Measurements from ENCODE around the gene SF3A1.

Gene SF3A1

GRCh38 chr22:30297991-30298701 lies 58.5 kb downstream of the SF3A1 start:
- TF ChIP-seq ZFX (IDR thresholded peaks at IDR 0.05; ENCODE audit: borderline replicate concordance), result no peak
- TF ChIP-seq CTCF (IDR thresholded peaks at IDR 0.05), result peak; percentile 68
- H3K27ac ChIP-seq, result peak overlapping the region; percentile 77

GRCh38 chr22:30297276-30297990 lies 59.3 kb downstream of the SF3A1 start:
- peak overlapping the region; percentile 77 for H3K27ac ChIP-seq
- TF ChIP-seq ZFX (IDR thresholded peaks at IDR 0.05; ENCODE audit: borderline replicate concordance) (no peak), CTCF (IDR thresholded peaks at IDR 0.05) (no peak)

GRCh38 chr22:30296833-30297232 lies 59.9 kb downstream of the SF3A1 start:
- TF ChIP-seq ZFX (IDR thresholded peaks at IDR 0.05; ENCODE audit: borderline replicate concordance) (no peak), CTCF (IDR thresholded peaks at IDR 0.05) (no peak)
- H3K27ac ChIP-seq, result no peak overlapping the region

GRCh38 chr22:30296324-30296723 lies 60.4 kb downstream of the SF3A1 start:
- no peak overlapping the region for H3K27ac ChIP-seq
- no peak for TF ChIP-seq ZFX (IDR thresholded peaks at IDR 0.05; ENCODE audit: borderline replicate concordance)
- TF ChIP-seq CTCF (IDR thresholded peaks at IDR 0.05), result no peak

- TF ChIP-seq ZFX (IDR thresholded peaks at IDR 0.05; ENCODE audit: borderline replicate concordance) (no peak), CTCF (IDR thresholded peaks at IDR 0.05) (no peak)
- H3K27ac ChIP-seq, result no peak overlapping the region
Measured at GRCh38 chr22:30295576-30295975, 61.1 kb downstream of the SF3A1 start.

GRCh38 chr22:30294830-30295229 lies 61.9 kb downstream of the SF3A1 start:
- no peak overlapping the region for H3K27ac ChIP-seq
- TF ChIP-seq CTCF (IDR thresholded peaks at IDR 0.05) (no peak), ZFX (IDR thresholded peaks at IDR 0.05; ENCODE audit: borderline replicate concordance) (no peak)

GRCh38 chr22:30294066-30294465 lies 62.6 kb downstream of the SF3A1 start:
- no peak overlapping the region for H3K27ac ChIP-seq
- TF ChIP-seq ZFX (IDR thresholded peaks at IDR 0.05; ENCODE audit: borderline replicate concordance) (no peak), CTCF (IDR thresholded peaks at IDR 0.05) (no peak)

All from 22Rv1 (cell line).